Testis (tissue), 3 donors: ENCODE measurements around the gene IFNL2. TPM values are rescaled to one million over a fixed set of nuclear protein-coding genes. Genes with fewer than 3 reads are reported as not detected.
"Not testable (repeated sequence)": the region's sequence is repeated elsewhere in the genome, so short reads cannot be mapped to it uniquely, and the experiment has no call there.

Experiments
- DNase-seq: peaks from one replicate; pipeline ENCODE4 v3.0.0-alpha.2; 2019
- H3K27ac ChIP-seq, 2 donors: fragments of 200-600 bp; sonication (generic); one replicate each; pipeline ENCODE4 v1.5.1; 2019
- H3K27me3 ChIP-seq: fragments of 200-600 bp; sonication (generic); one replicate; pipeline ENCODE4 v1.5.1; 2019
- H3K36me3 ChIP-seq: fragments of 200-600 bp; sonication (generic); one replicate; pipeline ENCODE4 v1.5.1; 2017; ENCODE audit warnings: low read depth; ENCODE audit errors: missing control alignments
- H3K4me1 ChIP-seq: fragments of 200-600 bp; sonication (generic); one replicate; pipeline ENCODE4 v1.5.1; 2019
- H3K4me3 ChIP-seq, 2 donors: fragments of 200-600 bp; sonication (generic); one replicate each; pipeline ENCODE4 v1.5.1; 2017 to 2019
- H3K9me3 ChIP-seq: fragments of 200-600 bp; sonication (generic); one replicate; pipeline ENCODE4 v1.5.1; 2017
- POLR2A ChIP-seq: fragments of 450-650 bp; IDR thresholded peaks from one replicate; pipeline ENCODE4 v1.6.1; 2017; ENCODE audit warnings: antibody characterized with exemption, mild to moderate bottlenecking, moderate library complexity
- WGBS, 2 donors: methylation state at CpG; one replicate each; pipeline ENCODE4 v1.1.5; 2018; 5-methylcytosine and 5-hydroxymethylcytosine counted together
- intact Hi-C: fragments of 100-400 bp; cut with DNase I; formaldehyde crosslinking; loops from one replicate; pipeline ENCODE4 v1.15.1; 2023; ENCODE audit warnings: low total_unique reads
- polyA plus RNA-seq: library from polyadenylated mRNA; stranded (reverse); fragments of 350-450 nt; fragmentation: Illumina TruSeq; extraction: RNeasy Lipid Tissue Mini Kit (QIAGEN cat#74804); gene quantifications from one replicate; pipeline ENCODE4 v1.2.3, GENCODE V29; 2014; ENCODE audit warnings: low read depth, low replicate concordance; ENCODE audit not compliant: insufficient read depth
- total RNA-seq, 2 donors: library from RNA; depleted of rRNA; stranded (reverse); fragments of >200 nt; gene quantifications; one replicate each; pipeline ENCODE4 v1.2.3, GENCODE V29; 2016
- TF ChIP-seq, protein P1 (sequence below), 3 experiments: fragments of 450-650 bp in 2 of 3; fragments of 200-600 bp in 1 of 3; sonication (generic) in 1 of 3; IDR thresholded peaks; one replicate each; pipeline ENCODE4 v1.5.1; 2016 to 2019; ENCODE audit warnings: antibody characterized with exemption in 3 of 3, mild to moderate bottlenecking in 2 of 3, moderate library complexity in 1 of 3

Gene IFNL2
- total and polyA plus RNA-seq, 3 donors from 2014 or later = 0.43 TPM; not detected in 2

DNA sequence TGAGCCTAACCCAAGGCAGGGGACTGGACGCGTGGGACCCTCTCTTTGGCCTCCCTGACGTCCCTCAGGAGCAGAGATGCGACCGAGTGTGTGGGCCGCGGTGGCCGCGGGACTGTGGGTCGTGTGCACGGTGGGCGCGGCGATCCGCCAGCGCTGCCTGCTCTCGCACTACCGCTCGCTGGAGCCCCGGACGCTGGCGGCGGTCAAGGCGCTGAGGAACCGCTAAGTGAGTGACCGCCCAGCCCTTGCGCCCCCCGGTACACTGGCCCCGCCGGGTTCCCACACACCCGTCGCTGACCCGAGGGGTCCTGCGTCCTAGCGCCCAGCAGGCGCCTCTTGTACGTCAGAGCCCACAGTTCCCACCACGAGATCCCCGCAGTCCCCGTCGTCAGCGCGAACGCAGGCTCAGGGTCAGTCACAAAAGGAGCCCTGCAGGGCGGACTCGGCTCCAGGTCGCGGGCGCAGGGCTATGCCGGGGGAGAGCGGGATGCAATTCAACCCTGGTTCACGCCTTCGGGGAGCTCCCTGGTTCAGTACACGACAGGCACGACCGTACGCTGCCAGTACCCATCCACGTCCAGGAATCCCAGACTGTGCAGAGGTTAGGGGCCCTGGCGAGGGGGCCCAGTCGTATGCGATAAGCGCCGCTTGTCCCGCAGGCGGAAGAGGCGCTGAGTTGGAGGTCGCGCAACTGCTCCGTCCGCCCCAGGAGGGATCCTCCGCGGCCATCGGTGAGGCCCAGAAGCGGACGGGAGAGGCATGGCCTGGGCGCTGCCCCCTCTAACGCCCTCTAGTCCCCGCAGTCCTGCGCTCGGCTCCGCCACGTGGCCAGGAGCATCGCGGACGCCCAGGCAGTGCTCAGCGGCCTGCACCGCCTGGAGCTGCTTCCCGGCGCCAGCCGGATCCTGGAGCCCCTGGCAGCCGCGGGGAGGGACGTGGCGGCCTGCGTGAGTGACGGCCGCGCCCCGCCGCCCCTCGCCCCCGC, 3.6 kb upstream of the IFNL2 start:
- no peak for TF ChIP-seq POLR2A
- TF ChIP-seq, protein P1, sequence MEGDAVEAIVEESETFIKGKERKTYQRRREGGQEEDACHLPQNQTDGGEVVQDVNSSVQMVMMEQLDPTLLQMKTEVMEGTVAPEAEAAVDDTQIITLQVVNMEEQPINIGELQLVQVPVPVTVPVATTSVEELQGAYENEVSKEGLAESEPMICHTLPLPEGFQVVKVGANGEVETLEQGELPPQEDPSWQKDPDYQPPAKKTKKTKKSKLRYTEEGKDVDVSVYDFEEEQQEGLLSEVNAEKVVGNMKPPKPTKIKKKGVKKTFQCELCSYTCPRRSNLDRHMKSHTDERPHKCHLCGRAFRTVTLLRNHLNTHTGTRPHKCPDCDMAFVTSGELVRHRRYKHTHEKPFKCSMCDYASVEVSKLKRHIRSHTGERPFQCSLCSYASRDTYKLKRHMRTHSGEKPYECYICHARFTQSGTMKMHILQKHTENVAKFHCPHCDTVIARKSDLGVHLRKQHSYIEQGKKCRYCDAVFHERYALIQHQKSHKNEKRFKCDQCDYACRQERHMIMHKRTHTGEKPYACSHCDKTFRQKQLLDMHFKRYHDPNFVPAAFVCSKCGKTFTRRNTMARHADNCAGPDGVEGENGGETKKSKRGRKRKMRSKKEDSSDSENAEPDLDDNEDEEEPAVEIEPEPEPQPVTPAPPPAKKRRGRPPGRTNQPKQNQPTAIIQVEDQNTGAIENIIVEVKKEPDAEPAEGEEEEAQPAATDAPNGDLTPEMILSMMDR (IDR thresholded peaks at IDR 0.05) = no peak
- H3K4me3 ChIP-seq = peak overlapping the region; percentile 12 to 39
- 3 to 4% methylated on average over 23 to 81 of the region's 102 CpGs for WGBS, 2 donors
- no peak overlapping the region for H3K27ac ChIP-seq
- H3K36me3 ChIP-seq = no peaks in the 10 kb centered on the region
- peak; percentile 22 for DNase-seq
- H3K9me3 ChIP-seq = no peaks in the 10 kb centered on the region
- peaks cover 2% of the 10 kb centered on the region for H3K4me1 ChIP-seq
- H3K27me3 ChIP-seq = no peaks in the 10 kb centered on the region
- intact Hi-C loops = no loop called here

DNA sequence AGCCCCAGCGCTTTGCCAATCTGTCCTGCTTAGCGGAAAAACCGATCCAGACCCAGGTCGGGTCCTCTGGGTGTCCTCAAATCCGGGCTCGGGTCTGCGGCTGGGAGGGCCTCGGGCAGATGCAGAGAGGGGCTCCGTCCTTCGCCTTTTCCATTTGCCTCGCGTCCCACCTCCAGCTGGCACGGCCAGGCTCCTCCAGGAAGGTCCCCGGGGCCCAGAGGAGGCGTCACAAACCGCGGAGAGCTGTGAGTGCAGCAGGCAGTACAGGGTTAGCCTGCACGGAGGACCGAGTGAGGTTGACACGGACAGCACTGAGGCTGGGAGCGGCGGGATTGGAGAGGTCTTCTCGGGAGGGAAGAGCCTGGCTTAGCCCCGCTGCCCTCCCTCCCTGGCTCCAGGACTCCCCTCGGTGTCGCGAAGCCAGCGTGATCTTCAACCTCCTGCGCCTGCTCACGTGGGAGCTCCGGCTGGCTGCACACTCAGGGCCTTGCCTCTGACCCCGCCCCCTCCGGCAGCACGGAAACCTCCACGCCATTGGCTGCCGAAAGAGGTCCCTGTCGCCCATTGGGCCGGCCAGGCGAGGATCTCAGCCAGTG, 2.8 kb upstream of the IFNL2 start:
- peak overlapping the region; percentile 12 to 39 for H3K4me3 ChIP-seq
- H3K4me1 ChIP-seq = peaks cover 2% of the 10 kb centered on the region
- H3K9me3 ChIP-seq = no peaks in the 10 kb centered on the region
- no peaks in the 10 kb centered on the region for H3K36me3 ChIP-seq
- TF ChIP-seq, protein P1 (IDR thresholded peaks at IDR 0.05) = no peak
- no peak for TF ChIP-seq POLR2A
- intact Hi-C loops = no loop called here
- no peaks in the 10 kb centered on the region for H3K27me3 ChIP-seq
- DNase-seq = peak; percentile 73
- WGBS, 2 donors = 12 to 37% methylated on average over 18 to 39 of the region's 39 CpGs
- no peak overlapping the region for H3K27ac ChIP-seq

DNA sequence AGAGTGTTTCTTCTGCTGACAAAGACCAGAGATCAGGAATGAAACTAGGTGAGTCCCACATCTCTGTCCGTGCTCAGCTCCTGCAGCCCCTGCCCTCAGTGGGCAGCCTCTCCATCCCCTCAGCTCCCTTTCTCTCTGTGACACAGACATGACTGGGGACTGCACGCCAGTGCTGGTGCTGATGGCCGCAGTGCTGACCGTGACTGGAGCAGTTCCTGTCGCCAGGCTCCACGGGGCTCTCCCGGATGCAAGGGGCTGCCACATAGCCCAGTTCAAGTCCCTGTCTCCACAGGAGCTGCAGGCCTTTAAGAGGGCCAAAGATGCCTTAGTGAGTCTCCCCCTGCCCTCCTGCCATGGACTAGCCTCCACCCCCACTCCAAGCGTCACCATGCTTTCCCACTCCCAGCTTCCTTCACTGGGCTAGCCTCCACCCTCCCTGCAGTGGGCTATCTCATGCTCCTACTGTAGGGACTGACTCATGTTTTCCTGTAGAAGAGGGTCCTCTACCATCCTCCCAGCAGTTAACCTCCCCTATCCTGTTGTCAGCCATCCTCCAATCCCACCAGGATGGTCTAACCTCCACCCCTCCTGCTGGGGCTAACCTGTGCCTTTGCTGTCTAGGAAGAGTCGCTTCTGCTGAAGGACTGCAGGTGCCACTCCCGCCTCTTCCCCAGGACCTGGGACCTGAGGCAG, 481 bp downstream of the IFNL2 start:
- H3K27ac ChIP-seq, DNase-seq, H3K27me3 ChIP-seq, H3K4me1 ChIP-seq, intact Hi-C loops, H3K36me3 ChIP-seq, H3K9me3 ChIP-seq, H3K4me3 ChIP-seq: not testable (repeated sequence)
- 84 to 87% methylated on average over 3 to 10 of the region's 10 CpGs for WGBS, 2 donors

DNA sequence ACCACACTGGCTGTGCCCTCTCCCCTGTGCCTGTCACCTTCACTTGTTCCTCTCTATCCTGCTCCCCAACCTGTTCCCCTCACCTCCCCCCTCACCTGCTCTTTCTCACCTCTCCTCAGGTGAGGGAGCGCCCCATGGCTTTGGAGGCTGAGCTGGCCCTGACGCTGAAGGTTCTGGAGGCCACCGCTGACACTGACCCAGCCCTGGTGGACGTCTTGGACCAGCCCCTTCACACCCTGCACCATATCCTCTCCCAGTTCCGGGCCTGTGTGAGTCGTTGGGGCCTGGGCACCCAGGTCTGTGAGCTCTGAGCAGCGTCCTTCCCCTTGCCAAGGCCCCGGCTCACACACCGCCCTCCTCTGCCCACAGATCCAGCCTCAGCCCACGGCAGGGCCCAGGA, 1.2 kb downstream of the IFNL2 start:
- H3K4me3 ChIP-seq, H3K9me3 ChIP-seq, H3K4me1 ChIP-seq, H3K36me3 ChIP-seq, H3K27me3 ChIP-seq, DNase-seq, intact Hi-C loops, H3K27ac ChIP-seq: not testable (repeated sequence)
- WGBS, 2 donors = 69 to 73% methylated on average over 2 to 10 of the region's 10 CpGs

DNA sequence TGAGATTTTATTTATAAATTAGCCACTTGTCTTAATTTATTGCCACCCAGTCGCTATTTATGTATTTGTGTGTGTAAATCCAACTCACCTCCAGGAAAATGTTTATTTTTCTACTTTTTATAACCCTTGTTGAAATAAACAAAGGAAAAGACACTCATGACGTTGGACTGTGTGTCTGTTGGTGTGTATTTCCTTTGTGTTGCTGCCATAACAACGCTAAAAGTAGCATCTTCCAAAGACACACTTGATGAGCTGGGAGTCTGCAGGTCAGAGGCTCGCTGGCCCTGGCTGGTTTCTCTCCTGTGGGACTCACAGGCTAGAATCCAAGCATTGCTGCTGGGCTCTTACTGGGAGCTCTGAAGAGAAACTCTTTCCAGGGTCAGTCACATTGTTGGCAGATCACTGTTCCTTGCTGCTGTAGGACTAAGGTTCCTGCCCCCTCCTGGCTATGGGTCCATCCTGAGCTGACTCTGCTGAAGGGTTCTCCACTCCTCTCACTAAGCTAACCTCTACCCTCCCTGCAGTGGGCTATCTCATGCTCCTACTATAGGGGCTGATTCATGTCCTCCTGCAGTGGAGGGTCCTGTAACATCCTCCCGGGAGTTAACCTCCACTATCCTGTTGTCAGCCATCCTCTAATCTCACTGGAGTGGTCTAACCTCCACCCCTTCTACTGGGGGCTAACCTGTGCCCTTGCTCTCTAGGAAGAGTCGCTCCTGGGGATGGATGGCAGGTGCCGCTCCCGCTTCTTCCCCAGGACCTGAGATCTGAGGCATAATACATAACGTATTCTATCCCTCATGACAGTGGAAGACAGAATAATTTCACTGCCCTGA, 2.1 kb downstream of the IFNL2 start:
- TF ChIP-seq, protein P1 (IDR thresholded peaks at IDR 0.05) = no peak
- TF ChIP-seq POLR2A = no peak
- no peaks in the 10 kb centered on the region for H3K4me1 ChIP-seq
- no peak overlapping the region for H3K27ac ChIP-seq
- DNase-seq = no peak
- intact Hi-C loops = no loop called here
- H3K36me3 ChIP-seq = no peaks in the 10 kb centered on the region
- H3K27me3 ChIP-seq = no peaks in the 10 kb centered on the region
- H3K4me3 ChIP-seq = no peak overlapping the region
- no peaks in the 10 kb centered on the region for H3K9me3 ChIP-seq
- WGBS, 2 donors = 72 to 74% methylated on average over 9 of the region's 9 CpGs

DNA sequence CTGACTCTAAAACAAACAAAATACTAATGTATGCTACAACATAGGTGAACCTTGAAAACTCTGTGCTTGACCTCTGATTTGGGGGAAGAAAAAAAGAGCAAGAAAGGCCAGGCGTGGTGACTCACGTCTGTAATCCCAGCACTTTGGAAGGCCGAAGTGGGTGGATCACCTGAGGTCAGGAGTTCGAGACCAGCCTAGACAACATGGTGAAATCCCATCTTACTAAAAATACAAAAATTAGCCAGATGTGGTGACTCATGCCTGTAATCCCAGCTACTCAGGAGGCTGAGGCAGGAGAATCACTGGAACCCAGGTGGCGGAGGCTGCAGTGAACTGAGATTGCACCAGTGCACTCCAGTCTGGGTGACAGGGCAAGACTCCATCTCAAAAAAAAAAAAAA, 5.7 kb downstream of the IFNL2 start:
- H3K9me3 ChIP-seq, DNase-seq, intact Hi-C loops, H3K36me3 ChIP-seq, H3K4me1 ChIP-seq, H3K4me3 ChIP-seq, H3K27me3 ChIP-seq, H3K27ac ChIP-seq: not testable (repeated sequence)
- 89 to 93% methylated on average over 5 of the region's 5 CpGs for WGBS, 2 donors
